ENCODE data around the gene TUBGCP3.

Gene TUBGCP3

GRCh38 chr13:112453207-112453829 lies 134.6 kb downstream of the TUBGCP3 start:
- no peak for DNase-seq (ENCODE audit: low read depth)

- no peak for DNase-seq (ENCODE audit: low read depth)
These were observed 135.4 kb downstream of the TUBGCP3 start for GRCh38 chr13:112452380-112453206.

GRCh38 chr13:112451512-112452379 lies 136.2 kb downstream of the TUBGCP3 start:
- no peak for DNase-seq (ENCODE audit: low read depth)

DNA sequence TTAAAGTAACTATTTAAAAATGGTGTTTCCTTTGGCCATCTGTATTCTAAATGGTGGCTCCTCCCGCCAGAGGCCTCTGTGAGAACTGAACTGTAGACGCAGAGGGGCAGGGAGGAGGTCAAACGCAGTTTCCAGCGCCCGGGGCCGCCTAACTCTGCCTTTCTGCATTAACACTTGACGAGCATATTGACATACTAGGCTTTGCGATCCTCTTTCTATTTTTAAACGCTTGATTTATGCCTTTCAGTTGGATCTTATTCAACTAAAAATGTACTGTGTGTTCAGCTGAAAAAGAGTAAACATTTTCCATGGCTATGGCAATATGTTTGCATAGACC lies 137.1 kb downstream of the TUBGCP3 start:
- DNase-seq (ENCODE audit: low read depth): no peak

DNA sequence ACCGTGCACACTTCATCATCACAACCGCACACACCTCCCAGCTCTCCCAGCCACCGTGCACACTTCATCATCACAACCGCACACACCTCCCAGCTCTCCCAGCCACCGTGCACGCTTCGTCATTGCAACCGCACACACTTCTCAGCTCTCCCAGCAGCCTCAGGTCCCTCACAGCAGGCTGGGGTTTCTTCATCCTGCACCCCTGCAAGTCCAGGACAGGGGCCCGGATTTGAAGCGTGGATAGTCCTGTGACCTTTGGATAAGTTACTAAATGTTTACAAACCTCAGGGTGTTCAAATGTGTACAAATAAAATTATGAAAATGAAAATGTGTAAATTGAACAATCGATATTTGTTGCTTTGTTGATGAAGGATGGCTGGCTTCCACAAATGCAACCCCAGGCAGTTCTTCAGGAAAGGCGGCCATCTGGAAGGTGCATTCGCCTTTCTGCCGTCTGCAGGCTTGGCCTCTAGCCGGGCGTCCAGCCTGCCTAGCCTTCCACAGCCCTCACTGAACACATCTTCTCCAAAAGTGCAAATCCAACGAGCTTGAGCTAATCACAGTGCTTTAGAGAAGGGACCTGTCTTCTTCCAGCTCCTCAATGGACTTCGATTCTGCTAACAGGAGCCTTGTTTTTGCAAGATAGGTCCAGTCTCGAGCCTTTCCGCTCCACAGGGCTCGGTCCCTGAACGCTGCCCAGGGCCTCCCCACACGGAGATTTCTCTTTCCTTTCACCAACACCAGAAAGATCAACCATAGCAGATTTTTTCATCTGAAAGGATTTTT lies 137.6 kb downstream of the TUBGCP3 start:
- no peak for DNase-seq (ENCODE audit: low read depth)

GRCh38 chr13:112449545-112449930 lies 138.4 kb downstream of the TUBGCP3 start:
- no peak for DNase-seq (ENCODE audit: low read depth)

GRCh38 chr13:112448621-112449544 lies 139.1 kb downstream of the TUBGCP3 start:
- DNase-seq (ENCODE audit: low read depth): no peak

- no peak for DNase-seq (ENCODE audit: low read depth)
These were observed 140.0 kb downstream of the TUBGCP3 start for GRCh38 chr13:112447761-112448603.

GRCh38 chr13:112447306-112447705 lies 140.6 kb downstream of the TUBGCP3 start:
- no peak for DNase-seq (ENCODE audit: low read depth)

GRCh38 chr13:112446867-112447266 lies 141.1 kb downstream of the TUBGCP3 start:
- no peak for DNase-seq (ENCODE audit: low read depth)

GRCh38 chr13:112446347-112446861 lies 141.5 kb downstream of the TUBGCP3 start:
- no peak for DNase-seq (ENCODE audit: low read depth)

DNA sequence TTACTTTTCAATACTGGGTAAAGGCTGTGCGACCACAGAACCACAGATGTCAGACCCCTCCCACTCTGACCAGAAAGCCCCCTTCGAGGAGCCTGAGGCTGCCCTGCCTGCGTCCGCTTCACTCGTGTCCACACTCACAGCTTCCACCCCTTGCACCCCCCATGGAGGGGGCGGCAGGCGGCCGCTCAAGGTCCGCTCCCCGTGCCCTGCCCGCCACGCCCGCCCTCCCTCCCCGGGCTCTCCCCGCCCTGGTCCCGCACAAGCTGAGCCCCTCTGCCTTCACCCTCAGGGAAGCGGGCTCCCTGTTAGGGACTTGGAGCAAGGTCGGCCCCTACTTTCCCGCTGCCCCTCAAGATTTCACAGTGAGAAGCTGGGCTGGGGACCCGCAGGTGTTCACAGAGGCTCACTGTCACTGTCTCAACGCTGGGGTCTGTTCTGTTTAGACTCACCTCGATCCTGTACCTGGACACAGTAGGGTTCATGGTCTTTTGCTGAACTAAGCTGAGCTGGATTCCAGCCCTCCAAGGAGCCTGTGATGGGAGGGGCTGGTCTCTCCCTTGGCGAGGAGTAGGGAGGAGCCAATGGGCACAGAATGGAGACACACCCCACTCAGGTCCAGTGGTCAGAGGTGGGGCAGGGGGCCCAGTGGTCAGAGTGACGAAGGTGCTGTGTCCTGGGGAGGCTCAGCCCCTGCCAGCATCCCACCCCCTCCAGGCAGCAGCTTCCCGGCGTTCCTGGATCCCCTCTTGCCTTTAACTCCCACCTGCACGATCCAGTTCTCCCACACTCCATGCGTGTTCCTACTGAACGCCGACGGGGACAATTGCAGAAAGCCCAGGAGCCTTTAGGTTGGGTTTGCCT lies 142.3 kb downstream of the TUBGCP3 start:
- DNase-seq (ENCODE audit: low read depth): no peak

- DNase-seq (ENCODE audit: low read depth): no peak
These were observed 143.2 kb downstream of the TUBGCP3 start for GRCh38 chr13:112444416-112445399.

GRCh38 chr13:112443995-112444311 lies 144.0 kb downstream of the TUBGCP3 start:
- DNase-seq (ENCODE audit: low read depth): peak; percentile 2

DNA sequence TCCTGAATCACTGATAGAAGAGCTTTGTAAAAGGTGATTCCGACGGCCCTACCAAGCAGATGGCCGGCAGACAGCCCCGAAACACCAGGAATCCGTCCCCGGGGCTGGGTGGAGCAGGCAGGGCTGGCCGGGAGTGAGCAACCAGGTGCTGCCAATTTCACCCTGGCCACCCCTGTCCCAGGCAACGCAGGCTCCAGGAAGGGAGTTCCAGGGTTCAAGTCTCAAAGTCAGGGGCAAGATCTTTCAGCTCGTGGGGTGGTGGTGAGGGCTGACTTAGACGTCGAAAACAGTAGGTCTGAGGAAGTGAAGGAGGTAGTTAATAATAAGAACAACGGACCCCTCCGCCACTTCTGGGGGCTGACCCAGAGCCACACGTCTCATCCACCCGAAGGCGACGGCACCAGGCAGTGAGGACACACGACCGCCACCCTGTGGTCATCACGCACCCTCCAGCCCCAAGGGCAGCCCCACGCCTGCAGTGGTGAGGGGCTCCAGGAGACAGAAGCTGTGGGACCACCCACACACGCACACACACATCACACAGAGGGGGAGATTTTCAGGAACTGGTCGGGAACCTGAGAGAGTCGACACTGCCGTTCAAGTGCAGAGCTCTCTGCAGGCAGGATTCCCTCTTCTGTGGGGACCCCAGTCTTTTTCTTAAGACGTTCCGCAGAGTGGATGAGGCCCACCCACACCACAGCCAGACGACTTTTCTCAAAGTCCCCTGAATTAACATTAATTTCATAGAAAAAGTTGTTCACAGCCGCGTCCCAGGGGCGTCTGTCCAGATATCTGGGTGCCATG lies 144.6 kb downstream of the TUBGCP3 start:
- no peak for DNase-seq (ENCODE audit: low read depth)

GRCh38 chr13:112442483-112443090 lies 145.4 kb downstream of the TUBGCP3 start:
- DNase-seq (ENCODE audit: low read depth): no peak
